CD14-positive monocyte (primary cell): ENCODE results near the gene TSPOAP1. TPM values are rescaled to one million over a fixed set of nuclear protein-coding genes. Genes with fewer than 3 reads are reported as not detected.
A peak's percentile ranks its signal among the peaks of the same experiment; 100 is the strongest.

Experiments
- DNase-seq, 3 donors: peaks; one replicate each; pipeline ENCODE4 v3.0.0-alpha.2; 2011 to 2022
- H2AFZ ChIP-seq: 2 replicates; pipeline ENCODE4 v1.6.0; 2012; ENCODE audit warnings: mild to moderate bottlenecking, low read depth, low read length, inconsistent platforms; ENCODE audit not compliant: insufficient read depth, poor library complexity, severe bottlenecking
- H3K27ac ChIP-seq, 2 donors: 1 replicate in 1 of 2; 2 replicates in 1 of 2; pipeline ENCODE4 v1.5.1; 2012 to 2013; ENCODE audit warnings: low read length in 2 of 2, control low read depth in 1 of 2, inconsistent platforms in 1 of 2, low read depth in 1 of 2, mild to moderate bottlenecking in 1 of 2
- H3K27me3 ChIP-seq, 2 donors: one replicate each; pipeline versions ENCODE4 v1.6.0 to v1.6.1; 2011 to 2013; ENCODE audit warnings: low read length in 2 of 2; ENCODE audit not compliant: control insufficient read depth in 2 of 2, insufficient read depth in 2 of 2
- H3K36me3 ChIP-seq, 2 donors: replicated peaks in 1 of 2; 1 replicate in 1 of 2; 2 replicates in 1 of 2; pipeline versions ENCODE4 v1.5.1 to v1.6.1; 2012 to 2013; ENCODE audit warnings: low read length in 2 of 2, control low read depth in 1 of 2, inconsistent platforms in 1 of 2, mild to moderate bottlenecking in 1 of 2; ENCODE audit not compliant: insufficient read depth in 2 of 2, control insufficient read depth in 1 of 2
- H3K4me1 ChIP-seq, 2 donors: 1 replicate in 1 of 2; 2 replicates in 1 of 2; pipeline versions ENCODE4 v1.5.1 to v1.6.1; 2012 to 2013; ENCODE audit warnings: low read length in 2 of 2, control low read depth in 1 of 2, inconsistent platforms in 1 of 2, mild to moderate bottlenecking in 1 of 2, moderate library complexity in 1 of 2; ENCODE audit not compliant: insufficient read depth in 2 of 2, control insufficient read depth in 1 of 2
- H3K4me2 ChIP-seq: replicated peaks from 2 replicates; pipeline ENCODE3; 2012; ENCODE audit warnings: low read length, moderate library complexity, mild to moderate bottlenecking; ENCODE audit not compliant: poor library complexity, severe bottlenecking; ENCODE audit errors: extremely low read depth
- H3K4me3 ChIP-seq, 3 experiments: fragments of 200-600 bp in 1 of 3; sonication (generic) in 1 of 3; replicated peaks in 1 of 3; 1 replicate in 2 of 3; 2 replicates in 1 of 3; pipeline ENCODE4 v1.5.1; 2011 to 2013; ENCODE audit warnings: low read length in 3 of 3, mild to moderate bottlenecking in 3 of 3, control low read depth in 2 of 3, low read depth in 2 of 3, inconsistent platforms in 1 of 3, moderate library complexity in 1 of 3
- H3K79me2 ChIP-seq: 2 replicates; pipeline ENCODE4 v1.6.0; 2012; ENCODE audit warnings: mild to moderate bottlenecking, control low read depth, inconsistent platforms, low read length, moderate library complexity; ENCODE audit not compliant: insufficient read depth
- H3K9ac ChIP-seq: 2 replicates; pipeline ENCODE4 v1.6.0; 2017; ENCODE audit warnings: low read length, mild to moderate bottlenecking; ENCODE audit not compliant: insufficient read depth, poor library complexity, severe bottlenecking
- H3K9me3 ChIP-seq, 2 donors: replicated peaks in 1 of 2; 1 replicate in 1 of 2; 2 replicates in 1 of 2; pipeline versions ENCODE4 v1.5.1 to v1.6.1; 2012 to 2013; ENCODE audit warnings: low read length in 2 of 2, control low read depth in 1 of 2; ENCODE audit not compliant: control insufficient read depth in 1 of 2, insufficient read depth in 1 of 2
- H4K20me1 ChIP-seq: 2 replicates; pipeline ENCODE4 v1.6.0; 2012; ENCODE audit warnings: mild to moderate bottlenecking, low read length, control low read depth, moderate library complexity; ENCODE audit not compliant: insufficient read depth
- H3K27ac Mint-ChIP-seq, 7 donors: one replicate each; pipeline ENCODE4 v1.8.0; 2020; ENCODE audit warnings: mild to moderate bottlenecking in 7 of 7, mixed read lengths in 7 of 7, moderate library complexity in 6 of 7, inconsistent platforms in 2 of 7
- H3K27me3 Mint-ChIP-seq, 3 donors: one replicate each; pipeline ENCODE4 v1.8.0; 2021 to 2022; ENCODE audit warnings: low read depth in 3 of 3, mild to moderate bottlenecking in 3 of 3, mixed read lengths in 3 of 3, moderate library complexity in 3 of 3, inconsistent platforms in 1 of 3
- H3K36me3 Mint-ChIP-seq, 2 donors: one replicate each; pipeline ENCODE4 v1.8.0; 2020; ENCODE audit warnings: mixed read lengths in 2 of 2, inconsistent platforms in 1 of 2, mild to moderate bottlenecking in 1 of 2
- H3K4me1 Mint-ChIP-seq: one replicate; pipeline ENCODE4 v1.8.0; 2020; ENCODE audit warnings: mild to moderate bottlenecking, mixed read lengths
- H3K4me3 Mint-ChIP-seq, 2 donors: one replicate each; pipeline ENCODE4 v1.8.0; 2020; ENCODE audit warnings: mild to moderate bottlenecking in 2 of 2, mixed read lengths in 2 of 2, moderate library complexity in 1 of 2
- H3K9me3 Mint-ChIP-seq, 7 donors: one replicate each; pipeline ENCODE4 v1.8.0; 2020 to 2022; ENCODE audit warnings: mixed read lengths in 7 of 7, mild to moderate bottlenecking in 6 of 7, moderate library complexity in 6 of 7, inconsistent platforms in 2 of 7
- WGBS: methylation state at CpG from one replicate; pipeline ENCODE4 v1.1.5; 2013; ENCODE audit warnings: missing lambda C conversion rate; ENCODE audit not compliant: insufficient coverage; 5-methylcytosine and 5-hydroxymethylcytosine counted together
- intact Hi-C, 2 donors: fragments of 100-400 bp; cut with micrococcal nuclease; formaldehyde crosslinking; loops; one replicate each; pipeline versions ENCODE4 v1.15.0 to v1.15.1; 2023
- polyA plus RNA-seq, 3 donors: library from polyadenylated mRNA; depleted of rRNA in 1 of 3; unstranded in 2 of 3; stranded (reverse) in 1 of 3; fragments of 300-500 nt in 2 of 3; fragments of >200 nt in 1 of 3; fragmentation: Illumina TruSeq in 2 of 3; gene quantifications; 1 replicate in 2 of 3; 2 replicates in 1 of 3; pipeline ENCODE4 v1.2.3, GENCODE V29; 2012 to 2021
- TF ChIP-seq, protein P1 (sequence below): fragments of 200-600 bp; IDR thresholded peaks from one replicate; pipeline ENCODE4 v1.8.0; 2022; ENCODE audit warnings: antibody characterized with exemption, mild to moderate bottlenecking

The TSPOAP1 gene
- polyA plus RNA-seq, 3 donors: 0.10 to 14.0 (median 0.18) TPM

- Mint-ChIP-seq H3K36me3 (peaks cover 18 to 22% of the 10 kb centered on the region in 2 donors), H3K4me1 (peaks cover 72% of the 10 kb centered on the region), H3K27ac (peak overlapping the region; percentile 98 to 100 (median 98)), H3K4me3 (peak overlapping the region; percentile 99 to 100), H3K9me3 (peaks cover 0 to 7% (median 6%) of the 10 kb centered on the region in 7 donors), H3K27me3 (peaks cover 8 to 18% (median 11%) of the 10 kb centered on the region in 3 donors)
- H3K27me3 ChIP-seq: peaks cover 0 to 4% of the 10 kb centered on the region in 2 donors
- peaks cover 62% of the 10 kb centered on the region for H4K20me1 ChIP-seq
- peaks cover 78 to 80% of the 10 kb centered on the region in 2 donors for H3K4me1 ChIP-seq
- H3K9ac ChIP-seq: peak overlapping the region; percentile 98
- peaks cover 82% of the 10 kb centered on the region for H3K79me2 ChIP-seq
- WGBS: 0% methylated on average over 14 of the region's 23 CpGs
- H3K36me3 ChIP-seq: peaks cover 9 to 18% of the 10 kb centered on the region in 2 donors
- H2AFZ ChIP-seq: no peak overlapping the region
- no peaks in the 10 kb centered on the region for H3K9me3 ChIP-seq
- TF ChIP-seq, protein P1, sequence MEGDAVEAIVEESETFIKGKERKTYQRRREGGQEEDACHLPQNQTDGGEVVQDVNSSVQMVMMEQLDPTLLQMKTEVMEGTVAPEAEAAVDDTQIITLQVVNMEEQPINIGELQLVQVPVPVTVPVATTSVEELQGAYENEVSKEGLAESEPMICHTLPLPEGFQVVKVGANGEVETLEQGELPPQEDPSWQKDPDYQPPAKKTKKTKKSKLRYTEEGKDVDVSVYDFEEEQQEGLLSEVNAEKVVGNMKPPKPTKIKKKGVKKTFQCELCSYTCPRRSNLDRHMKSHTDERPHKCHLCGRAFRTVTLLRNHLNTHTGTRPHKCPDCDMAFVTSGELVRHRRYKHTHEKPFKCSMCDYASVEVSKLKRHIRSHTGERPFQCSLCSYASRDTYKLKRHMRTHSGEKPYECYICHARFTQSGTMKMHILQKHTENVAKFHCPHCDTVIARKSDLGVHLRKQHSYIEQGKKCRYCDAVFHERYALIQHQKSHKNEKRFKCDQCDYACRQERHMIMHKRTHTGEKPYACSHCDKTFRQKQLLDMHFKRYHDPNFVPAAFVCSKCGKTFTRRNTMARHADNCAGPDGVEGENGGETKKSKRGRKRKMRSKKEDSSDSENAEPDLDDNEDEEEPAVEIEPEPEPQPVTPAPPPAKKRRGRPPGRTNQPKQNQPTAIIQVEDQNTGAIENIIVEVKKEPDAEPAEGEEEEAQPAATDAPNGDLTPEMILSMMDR: no peak
- peak overlapping the region; percentile 99 for H3K4me2 ChIP-seq
- H3K4me3 ChIP-seq: peak overlapping the region; percentile 72 to 100 (median 99)
- DNase-seq: peak; percentile 79 to 83 (median 80)
- H3K27ac ChIP-seq: peak overlapping the region; percentile 98 to 100
- intact Hi-C loops: loop anchor here (2.0 to 10.0 kb wide), 3 partner anchors 14 to 184 kb away; partner anchors contain the start of genes MTMR4 (in 1 of the 2) and SUPT4H1 (in 1 of the 2)
These were observed 2.6 kb upstream of the TSPOAP1 start for GRCh38 chr17:58330997-58331814.

DNA sequence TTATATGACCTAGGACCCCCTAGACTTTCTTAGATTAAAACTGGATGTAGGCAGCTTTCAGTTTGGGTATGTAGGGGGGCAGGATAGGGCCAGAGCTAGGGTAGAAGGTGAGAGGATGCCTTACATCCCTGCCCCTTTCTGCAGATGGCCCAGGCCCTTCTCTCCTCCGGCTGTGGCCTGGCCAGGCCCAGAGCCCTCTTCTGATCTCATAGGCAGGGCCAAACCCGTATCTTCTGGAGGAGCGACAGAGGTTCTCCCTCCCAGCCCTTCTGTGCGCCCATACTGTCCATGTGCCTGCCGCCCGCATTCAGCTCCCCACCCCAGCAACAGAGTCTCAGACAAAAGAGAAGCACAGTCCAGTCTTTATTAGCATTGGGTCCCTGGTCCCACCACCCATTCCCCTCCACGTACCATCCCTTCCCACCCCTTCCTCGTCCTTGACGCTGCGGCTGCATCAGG lies 2.0 kb upstream of the TSPOAP1 start:
- no peak overlapping the region for H2AFZ ChIP-seq
- peaks cover 68% of the 10 kb centered on the region for H4K20me1 ChIP-seq
- TF ChIP-seq, protein P1: no peak
- no peak for DNase-seq
- peaks cover 72% of the 10 kb centered on the region for H3K4me1 Mint-ChIP-seq
- intact Hi-C loops: loop anchor here (2.0 to 10.0 kb wide), 3 partner anchors 14 to 184 kb away; partner anchors contain the start of genes MTMR4 (in 1 of the 2) and SUPT4H1 (in 1 of the 2)
- H3K27me3 ChIP-seq: peaks cover 0 to 11% of the 10 kb centered on the region in 2 donors
- no peaks in the 10 kb centered on the region for H3K9me3 ChIP-seq
- H3K4me1 ChIP-seq: peaks cover 78 to 80% of the 10 kb centered on the region in 2 donors
- peaks cover 0 to 9% (median 7%) of the 10 kb centered on the region in 7 donors for H3K9me3 Mint-ChIP-seq
- peak overlapping the region; percentile 98 to 100 (median 98) for H3K27ac Mint-ChIP-seq
- H3K9ac ChIP-seq: peak overlapping the region; percentile 98
- peak overlapping the region; percentile 98 to 100 for H3K27ac ChIP-seq
- peak overlapping the region; percentile 99 to 100 for H3K4me3 Mint-ChIP-seq
- H3K4me2 ChIP-seq: peak overlapping the region; percentile 99
- peaks cover 9 to 18% of the 10 kb centered on the region in 2 donors for H3K36me3 ChIP-seq
- 0% methylated on average over 10 of the region's 10 CpGs for WGBS
- H3K4me3 ChIP-seq: peak overlapping the region; percentile 72 to 100 (median 99)
- H3K27me3 Mint-ChIP-seq: peaks cover 15 to 24% (median 17%) of the 10 kb centered on the region in 3 donors
- peaks cover 18 to 22% of the 10 kb centered on the region in 2 donors for H3K36me3 Mint-ChIP-seq
- peaks cover 78% of the 10 kb centered on the region for H3K79me2 ChIP-seq
